Effector memory CD4-positive, alpha-beta T cell (primary cell): ENCODE data around the gene CFAP74.

Source experiments
- DNase-seq, 3 donors: peaks; one replicate each; pipeline ENCODE4 v3.0.0-alpha.2; 2020
- H3K27ac ChIP-seq: 2 replicates; pipeline ENCODE4 v1.7.0; 2013; ENCODE audit warnings: mild to moderate bottlenecking, low read length, moderate library complexity; ENCODE audit not compliant: insufficient read depth, poor library complexity, severe bottlenecking
- H3K27me3 ChIP-seq: replicated peaks from 2 replicates; pipeline ENCODE4 v1.7.0; 2013; ENCODE audit warnings: mild to moderate bottlenecking, low read length; ENCODE audit not compliant: insufficient read depth, control insufficient read depth, poor library complexity, severe bottlenecking
- H3K36me3 ChIP-seq: 2 replicates; pipeline ENCODE4 v1.7.0; 2013; ENCODE audit warnings: mild to moderate bottlenecking, low read length, moderate library complexity; ENCODE audit not compliant: control insufficient read depth, insufficient read depth
- H3K4me1 ChIP-seq: 2 replicates; pipeline ENCODE4 v1.7.0; 2013; ENCODE audit warnings: low read length, mild to moderate bottlenecking; ENCODE audit not compliant: control insufficient read depth, insufficient read depth, poor library complexity, severe bottlenecking
- H3K4me3 ChIP-seq: 2 replicates; pipeline ENCODE4 v1.7.0; 2013; ENCODE audit warnings: low read length, low read depth, mild to moderate bottlenecking; ENCODE audit not compliant: insufficient read depth, poor library complexity, severe bottlenecking
- H3K9me3 ChIP-seq: 2 replicates; pipeline ENCODE4 v1.7.0; 2013; ENCODE audit warnings: mild to moderate bottlenecking, low read length, moderate library complexity; ENCODE audit not compliant: control insufficient read depth

Gene CFAP74

GRCh38 chr1:1960480-1961196, 42.9 kb downstream of the CFAP74 start:
- H3K36me3 ChIP-seq, result no peaks in the 10 kb centered on the region
- no peak overlapping the region for H3K27ac ChIP-seq
- no peak for DNase-seq
- H3K27me3 ChIP-seq, result peaks cover 19% of the 10 kb centered on the region
- no peaks in the 10 kb centered on the region for H3K9me3 ChIP-seq
- H3K4me3 ChIP-seq, result no peak overlapping the region
- no peaks in the 10 kb centered on the region for H3K4me1 ChIP-seq

- H3K36me3 ChIP-seq, result no peaks in the 10 kb centered on the region
- H3K9me3 ChIP-seq, result no peaks in the 10 kb centered on the region
- no peak overlapping the region for H3K4me3 ChIP-seq
These were observed 43.6 kb downstream of the CFAP74 start for GRCh38 chr1:1959840-1960479.

GRCh38 chr1:1959459-1959839, 44.1 kb downstream of the CFAP74 start:
- no peaks in the 10 kb centered on the region for H3K4me1 ChIP-seq
- H3K27me3 ChIP-seq, result peaks cover 19% of the 10 kb centered on the region
- no peak overlapping the region for H3K4me3 ChIP-seq
- no peaks in the 10 kb centered on the region for H3K9me3 ChIP-seq
- H3K36me3 ChIP-seq, result no peaks in the 10 kb centered on the region
- no peak overlapping the region for H3K27ac ChIP-seq
- no peak for DNase-seq

More at GRCh38 chr1:1959840-1960479, 43.6 kb downstream of the CFAP74 start:
- H3K4me1 ChIP-seq, result no peaks in the 10 kb centered on the region
- DNase-seq, result peak in 2 of 3 donors; percentile 13 to 24
- H3K27ac ChIP-seq, result no peak overlapping the region
- H3K27me3 ChIP-seq, result peaks cover 19% of the 10 kb centered on the region

DNA sequence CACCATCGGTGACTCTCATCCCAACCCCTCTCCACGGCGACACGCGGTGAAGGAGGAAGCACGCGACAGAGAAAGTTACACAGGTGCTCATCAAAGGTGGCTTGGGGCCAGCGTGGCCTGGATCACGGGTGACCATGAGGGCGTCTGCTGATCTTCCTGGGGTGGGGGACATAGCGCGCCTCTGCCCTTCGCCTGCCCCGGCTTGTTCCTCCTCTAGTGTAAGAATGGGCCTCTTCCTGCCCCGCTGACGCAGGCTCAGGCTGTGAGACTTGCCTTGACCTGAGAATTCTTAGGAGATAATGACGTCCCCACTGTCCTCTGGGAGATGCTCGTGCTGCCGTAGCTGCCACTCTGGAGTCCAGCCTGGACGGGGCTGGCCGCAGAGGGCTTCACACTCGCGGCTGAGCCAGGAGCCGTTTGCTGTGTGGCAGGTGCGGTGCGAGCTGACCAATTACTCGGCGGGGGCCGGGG, 45.5 kb downstream of the CFAP74 start:
- no peaks in the 10 kb centered on the region for H3K36me3 ChIP-seq
- DNase-seq, result no peak
- peaks cover 19% of the 10 kb centered on the region for H3K27me3 ChIP-seq

DNA sequence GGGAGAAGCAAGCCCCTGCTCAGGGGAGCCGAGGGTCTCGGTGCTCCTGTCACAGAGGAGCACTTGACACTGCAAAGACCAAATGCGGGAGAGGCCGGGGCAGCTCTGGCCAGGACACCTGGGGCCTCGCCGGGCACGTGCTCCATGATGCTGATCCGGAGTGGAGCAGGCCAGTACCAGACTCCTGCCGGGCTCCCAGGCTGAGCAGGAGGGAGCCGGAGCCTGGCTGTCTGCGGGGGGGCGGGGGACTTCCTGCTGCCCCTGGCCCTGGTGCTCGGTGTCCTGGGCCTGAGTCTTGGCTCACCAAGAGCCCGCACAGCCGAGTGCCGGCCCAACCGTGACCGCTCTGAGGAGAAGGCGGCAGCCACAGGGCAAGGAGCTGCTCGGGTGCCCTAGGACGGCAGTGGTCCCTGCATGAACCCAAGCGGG, 46.0 kb downstream of the CFAP74 start:
- H3K27ac ChIP-seq, result no peak overlapping the region
- no peak for DNase-seq
- H3K4me1 ChIP-seq, result no peaks in the 10 kb centered on the region
- no peaks in the 10 kb centered on the region for H3K9me3 ChIP-seq
- H3K4me3 ChIP-seq, result no peak overlapping the region
- H3K36me3 ChIP-seq, result no peaks in the 10 kb centered on the region
- H3K27me3 ChIP-seq, result peaks cover 19% of the 10 kb centered on the region

More for the DNA sequence above, 45.5 kb downstream of the CFAP74 start:
- H3K4me3 ChIP-seq, result no peak overlapping the region
- H3K27ac ChIP-seq, result no peak overlapping the region
- no peaks in the 10 kb centered on the region for H3K4me1 ChIP-seq
- H3K9me3 ChIP-seq, result no peaks in the 10 kb centered on the region

- Histone ChIP-seq H3K4me1 (no peaks in the 10 kb centered on the region), H3K27ac (no peak overlapping the region), H3K9me3 (no peaks in the 10 kb centered on the region), H3K4me3 (no peak overlapping the region), H3K36me3 (no peaks in the 10 kb centered on the region), H3K27me3 (peaks cover 19% of the 10 kb centered on the region)
- DNase-seq, result no peak
These were observed 46.7 kb downstream of the CFAP74 start for GRCh38 chr1:1956586-1957532.

- no peak for DNase-seq
- no peaks in the 10 kb centered on the region for H3K36me3 ChIP-seq
- peaks cover 19% of the 10 kb centered on the region for H3K27me3 ChIP-seq
- H3K27ac ChIP-seq, result no peak overlapping the region
- no peaks in the 10 kb centered on the region for H3K4me1 ChIP-seq
- peaks cover 3% of the 10 kb centered on the region for H3K9me3 ChIP-seq
- no peak overlapping the region for H3K4me3 ChIP-seq
These were observed 47.5 kb downstream of the CFAP74 start for GRCh38 chr1:1956101-1956500.

- Histone ChIP-seq H3K27me3 (peaks cover 19% of the 10 kb centered on the region), H3K4me1 (no peaks in the 10 kb centered on the region), H3K4me3 (no peak overlapping the region), H3K36me3 (no peaks in the 10 kb centered on the region), H3K27ac (no peak overlapping the region), H3K9me3 (peaks cover 6% of the 10 kb centered on the region)
- no peak for DNase-seq
These were observed 47.9 kb downstream of the CFAP74 start for GRCh38 chr1:1955621-1956094.

GRCh38 chr1:1954831-1955441, 48.6 kb downstream of the CFAP74 start:
- Histone ChIP-seq H3K27me3 (peaks cover 14% of the 10 kb centered on the region), H3K27ac (no peak overlapping the region), H3K4me3 (no peak overlapping the region), H3K9me3 (peaks cover 6% of the 10 kb centered on the region), H3K4me1 (no peaks in the 10 kb centered on the region), H3K36me3 (no peaks in the 10 kb centered on the region)
- no peak for DNase-seq
